K562 (cell line): Measurements from ENCODE around the gene ARL3.

ENCODE experiments used
- CTCF ChIP-seq, 3 experiments: IDR thresholded peaks in 2 of 3; conservative IDR thresholded peaks in 1 of 3; 2 replicates each; pipeline ENCODE4 v1.5.1; 2011 to 2012; ENCODE audit warnings: low read length in 3 of 3, mild to moderate bottlenecking in 3 of 3, control low read depth in 2 of 3, improper control_type of control experiment in 1 of 3, inconsistent platforms in 1 of 3, low read depth in 1 of 3, mixed read lengths in 1 of 3, moderate library complexity in 1 of 3; ENCODE audit not compliant: insufficient read depth in 2 of 3
- RAD21 ChIP-seq, 2 experiments: fragments of 250-450 bp in 1 of 2; fragments of 450-650 bp in 1 of 2; sonication (Bioruptor Pico) in 1 of 2; formaldehyde crosslinking in 1 of 2; IDR thresholded peaks in 1 of 2; conservative IDR thresholded peaks in 1 of 2; 2 replicates each; pipeline versions ENCODE4 v1.4.0 to v1.8.0; 2020 to 2022; ENCODE audit warnings: mild to moderate bottlenecking in 2 of 2, moderate library complexity in 1 of 2
- SNAPC5 ChIP-seq: fragments of 250-450 bp; sonication (Bioruptor Pico); IDR thresholded peaks from 2 replicates; pipeline ENCODE4 v1.8.0; 2021; ENCODE audit warnings: moderate library complexity, mild to moderate bottlenecking, inconsistent platforms
- YY1 ChIP-seq, 3 experiments: IDR thresholded peaks; 2 replicates each; pipeline ENCODE4 v1.6.1; 2011; ENCODE audit warnings: low read length in 2 of 3, mild to moderate bottlenecking in 2 of 3, moderate library complexity in 2 of 3, borderline replicate concordance in 1 of 3, control low read depth in 1 of 3, low read depth in 1 of 3; ENCODE audit not compliant: insufficient read depth in 3 of 3, insufficient replicate concordance in 2 of 3, control insufficient read depth in 1 of 3, insufficient read length in 1 of 3; ENCODE audit errors: extremely low read depth in 1 of 3
- ZEB2 ChIP-seq: fragments of 450-650 bp; IDR thresholded peaks from 2 replicates; pipeline ENCODE4 v1.6.1; 2016
- ZSCAN32 ChIP-seq: fragments of 450-650 bp; formaldehyde crosslinking; IDR thresholded peaks from 2 replicates; pipeline ENCODE4 v1.4.0; 2020; ENCODE audit warnings: mild to moderate bottlenecking, moderate library complexity
- TF ChIP-seq, protein P1 (sequence below): sonication (generic); formaldehyde crosslinking; IDR thresholded peaks from 2 replicates; pipeline ENCODE4 v1.8.1; 2023; ENCODE audit warnings: mild to moderate bottlenecking, missing genetic modification reagents
- TF ChIP-seq, protein P2 (sequence below): sonication (generic); formaldehyde crosslinking; IDR thresholded peaks from 2 replicates; pipeline ENCODE4 v1.9.0; 2022; ENCODE audit warnings: mild to moderate bottlenecking, missing genetic modification reagents
- TF ChIP-seq, protein P3 (sequence below), 2 experiments: fragments of 150-350 bp in 1 of 2; IDR thresholded peaks; 2 replicates each; pipeline ENCODE4 v1.6.1; 2012 to 2016; ENCODE audit warnings: low read depth in 2 of 2, low read length in 2 of 2, mild to moderate bottlenecking in 1 of 2, moderate library complexity in 1 of 2

- TF ChIP-seq, protein P1, sequence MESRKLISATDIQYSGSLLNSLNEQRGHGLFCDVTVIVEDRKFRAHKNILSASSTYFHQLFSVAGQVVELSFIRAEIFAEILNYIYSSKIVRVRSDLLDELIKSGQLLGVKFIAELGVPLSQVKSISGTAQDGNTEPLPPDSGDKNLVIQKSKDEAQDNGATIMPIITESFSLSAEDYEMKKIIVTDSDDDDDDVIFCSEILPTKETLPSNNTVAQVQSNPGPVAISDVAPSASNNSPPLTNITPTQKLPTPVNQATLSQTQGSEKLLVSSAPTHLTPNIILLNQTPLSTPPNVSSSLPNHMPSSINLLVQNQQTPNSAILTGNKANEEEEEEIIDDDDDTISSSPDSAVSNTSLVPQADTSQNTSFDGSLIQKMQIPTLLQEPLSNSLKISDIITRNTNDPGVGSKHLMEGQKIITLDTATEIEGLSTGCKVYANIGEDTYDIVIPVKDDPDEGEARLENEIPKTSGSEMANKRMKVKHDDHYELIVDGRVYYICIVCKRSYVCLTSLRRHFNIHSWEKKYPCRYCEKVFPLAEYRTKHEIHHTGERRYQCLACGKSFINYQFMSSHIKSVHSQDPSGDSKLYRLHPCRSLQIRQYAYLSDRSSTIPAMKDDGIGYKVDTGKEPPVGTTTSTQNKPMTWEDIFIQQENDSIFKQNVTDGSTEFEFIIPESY (CRISPR knock-in tag), result no peak
- TF ChIP-seq ZSCAN32 (CRISPR knock-in tag) (no peak), CTCF (IDR thresholded peaks at IDR 0.05 in 2 of 3, conservative IDR thresholded peaks at IDR 0.05 in 1 of 3; ENCODE audit: insufficient read depth in 2 of 3, low read depth in 1 of 3, low read length in 3 of 3) (no peak), RAD21 (CRISPR knock-in tag; conservative IDR thresholded peaks at IDR 0.05 in 1 of 2, IDR thresholded peaks at IDR 0.05 in 1 of 2) (no peak), SNAPC5 (CRISPR knock-in tag) (no peak), YY1 (IDR thresholded peaks at IDR 0.05; ENCODE audit: borderline replicate concordance in 1 of 3, control insufficient read depth in 1 of 3, extremely low read depth in 1 of 3, insufficient read depth in 3 of 3, insufficient read length in 1 of 3, insufficient replicate concordance in 2 of 3, low read depth in 1 of 3, low read length in 2 of 3) (no peak), ZEB2 (no peak)
- TF ChIP-seq, protein P2, sequence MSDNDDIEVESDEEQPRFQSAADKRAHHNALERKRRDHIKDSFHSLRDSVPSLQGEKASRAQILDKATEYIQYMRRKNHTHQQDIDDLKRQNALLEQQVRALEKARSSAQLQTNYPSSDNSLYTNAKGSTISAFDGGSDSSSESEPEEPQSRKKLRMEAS (CRISPR knock-in tag), result no peak
- TF ChIP-seq, protein P3, sequence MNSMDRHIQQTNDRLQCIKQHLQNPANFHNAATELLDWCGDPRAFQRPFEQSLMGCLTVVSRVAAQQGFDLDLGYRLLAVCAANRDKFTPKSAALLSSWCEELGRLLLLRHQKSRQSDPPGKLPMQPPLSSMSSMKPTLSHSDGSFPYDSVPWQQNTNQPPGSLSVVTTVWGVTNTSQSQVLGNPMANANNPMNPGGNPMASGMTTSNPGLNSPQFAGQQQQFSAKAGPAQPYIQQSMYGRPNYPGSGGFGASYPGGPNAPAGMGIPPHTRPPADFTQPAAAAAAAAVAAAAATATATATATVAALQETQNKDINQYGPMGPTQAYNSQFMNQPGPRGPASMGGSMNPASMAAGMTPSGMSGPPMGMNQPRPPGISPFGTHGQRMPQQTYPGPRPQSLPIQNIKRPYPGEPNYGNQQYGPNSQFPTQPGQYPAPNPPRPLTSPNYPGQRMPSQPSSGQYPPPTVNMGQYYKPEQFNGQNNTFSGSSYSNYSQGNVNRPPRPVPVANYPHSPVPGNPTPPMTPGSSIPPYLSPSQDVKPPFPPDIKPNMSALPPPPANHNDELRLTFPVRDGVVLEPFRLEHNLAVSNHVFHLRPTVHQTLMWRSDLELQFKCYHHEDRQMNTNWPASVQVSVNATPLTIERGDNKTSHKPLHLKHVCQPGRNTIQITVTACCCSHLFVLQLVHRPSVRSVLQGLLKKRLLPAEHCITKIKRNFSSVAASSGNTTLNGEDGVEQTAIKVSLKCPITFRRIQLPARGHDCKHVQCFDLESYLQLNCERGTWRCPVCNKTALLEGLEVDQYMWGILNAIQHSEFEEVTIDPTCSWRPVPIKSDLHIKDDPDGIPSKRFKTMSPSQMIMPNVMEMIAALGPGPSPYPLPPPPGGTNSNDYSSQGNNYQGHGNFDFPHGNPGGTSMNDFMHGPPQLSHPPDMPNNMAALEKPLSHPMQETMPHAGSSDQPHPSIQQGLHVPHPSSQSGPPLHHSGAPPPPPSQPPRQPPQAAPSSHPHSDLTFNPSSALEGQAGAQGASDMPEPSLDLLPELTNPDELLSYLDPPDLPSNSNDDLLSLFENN (IDR thresholded peaks at IDR 0.05; ENCODE audit: low read depth in 2 of 2, low read length in 2 of 2), result no peak
Observed at GRCh38 chr10:102660888-102661657, 53.1 kb downstream of the ARL3 start.
